ENCODE data around the gene KMT2D.

KMT2D gene

GRCh38 chr12:49031573-49032161 is 28.9 kb downstream of the KMT2D start:
- no peak for DNase-seq

- DNase-seq = no peak
These were observed 29.7 kb downstream of the KMT2D start for GRCh38 chr12:49030714-49031572.

GRCh38 chr12:49030119-49030518 is 30.5 kb downstream of the KMT2D start:
- DNase-seq = no peak

- DNase-seq = no peak
These were observed 31.8 kb downstream of the KMT2D start for GRCh38 chr12:49028666-49029275.

GRCh38 chr12:49027846-49028555 is 32.6 kb downstream of the KMT2D start:
- DNase-seq = no peak

- no peak for DNase-seq
These were observed 33.7 kb downstream of the KMT2D start for GRCh38 chr12:49026678-49027480.

GRCh38 chr12:49026101-49026500 is 34.5 kb downstream of the KMT2D start:
- no peak for DNase-seq

GRCh38 chr12:49025463-49025862 is 35.1 kb downstream of the KMT2D start:
- no peak for DNase-seq

- DNase-seq = no peak
These were observed 36.1 kb downstream of the KMT2D start for GRCh38 chr12:49024543-49024942.

GRCh38 chr12:49023812-49024211 is 36.8 kb downstream of the KMT2D start:
- no peak for DNase-seq

- no peak for DNase-seq
These were observed 37.9 kb downstream of the KMT2D start for GRCh38 chr12:49022558-49023178.

- DNase-seq = no peak
These were observed 39.2 kb downstream of the KMT2D start for GRCh38 chr12:49021292-49021915.

GRCh38 chr12:49020441-49020840 is 40.2 kb downstream of the KMT2D start:
- DNase-seq = no peak

- DNase-seq = peak; percentile 34
These were observed 40.9 kb downstream of the KMT2D start for GRCh38 chr12:49019443-49020324.

- no peak for DNase-seq
These were observed 41.5 kb downstream of the KMT2D start for GRCh38 chr12:49019120-49019430.

GRCh38 chr12:49018261-49019119 is 42.1 kb downstream of the KMT2D start, which contains the start of gene PRKAG1:
TSS of gene PRKAG1 (minus strand) at chr12:49018776. CDS start at chr12:49018740, 36 bp downstream.
- peak; percentile 96 for DNase-seq

- no peak for DNase-seq
These were observed 42.7 kb downstream of the KMT2D start for GRCh38 chr12:49017891-49018260.

- DNase-seq = no peak
These were observed 45.4 kb downstream of the KMT2D start for GRCh38 chr12:49015196-49015595.

- no peak for DNase-seq
These were observed 46.0 kb downstream of the KMT2D start for GRCh38 chr12:49014547-49014946.

- DNase-seq = no peak
These were observed 47.2 kb downstream of the KMT2D start for GRCh38 chr12:49013428-49013827.

Data from activated gamma-delta T cell treated with Interleukin-2 at 50 U/mL for 16 hours (primary cell).